GM12874 (cell line): ENCODE measurements around the gene NKPD1.

Experiments used
- TF ChIP-seq, protein P1 (sequence below): IDR thresholded peaks from 2 replicates; pipeline ENCODE4 v1.5.1; 2011; ENCODE audit warnings: low read depth, mild to moderate bottlenecking, control low read depth, low read length, moderate library complexity; ENCODE audit not compliant: insufficient read depth

Gene NKPD1

DNA sequence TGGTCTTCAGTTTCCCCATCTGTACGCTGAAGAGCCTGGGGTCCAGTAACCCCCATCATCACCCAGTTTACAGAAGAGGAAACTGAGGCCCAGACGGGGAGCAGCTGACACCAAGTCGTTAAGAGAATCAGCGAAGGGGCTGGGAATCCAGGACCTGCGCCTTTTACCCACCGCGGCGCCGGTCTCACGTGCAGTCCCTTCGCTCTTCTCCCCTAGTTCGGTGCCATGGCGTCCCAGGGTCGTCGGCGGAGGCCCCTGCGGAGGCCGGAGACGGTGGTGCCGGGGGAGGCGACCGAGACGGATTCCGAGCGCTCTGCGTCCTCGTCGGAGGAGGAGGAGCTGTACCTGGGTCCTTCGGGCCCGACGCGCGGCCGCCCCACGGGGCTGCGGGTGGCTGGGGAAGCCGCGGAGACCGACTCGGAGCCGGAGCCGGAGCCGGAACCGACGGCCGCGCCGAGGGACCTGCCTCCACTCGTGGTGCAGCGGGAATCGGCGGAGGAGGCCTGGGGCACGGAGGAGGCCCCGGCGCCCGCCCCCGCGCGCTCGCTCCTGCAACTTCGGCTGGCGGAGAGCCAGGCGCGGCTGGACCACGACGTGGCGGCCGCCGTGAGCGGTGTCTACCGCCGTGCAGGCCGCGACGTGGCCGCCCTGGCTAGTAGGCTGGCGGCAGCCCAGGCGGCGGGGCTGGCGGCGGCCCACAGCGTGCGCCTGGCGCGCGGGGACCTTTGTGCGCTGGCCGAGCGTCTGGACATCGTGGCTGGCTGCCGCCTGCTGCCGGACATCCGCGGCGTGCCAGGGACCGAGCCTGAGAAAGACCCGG lies 18.5 kb upstream of the NKPD1 start:
- TF ChIP-seq, protein P1, sequence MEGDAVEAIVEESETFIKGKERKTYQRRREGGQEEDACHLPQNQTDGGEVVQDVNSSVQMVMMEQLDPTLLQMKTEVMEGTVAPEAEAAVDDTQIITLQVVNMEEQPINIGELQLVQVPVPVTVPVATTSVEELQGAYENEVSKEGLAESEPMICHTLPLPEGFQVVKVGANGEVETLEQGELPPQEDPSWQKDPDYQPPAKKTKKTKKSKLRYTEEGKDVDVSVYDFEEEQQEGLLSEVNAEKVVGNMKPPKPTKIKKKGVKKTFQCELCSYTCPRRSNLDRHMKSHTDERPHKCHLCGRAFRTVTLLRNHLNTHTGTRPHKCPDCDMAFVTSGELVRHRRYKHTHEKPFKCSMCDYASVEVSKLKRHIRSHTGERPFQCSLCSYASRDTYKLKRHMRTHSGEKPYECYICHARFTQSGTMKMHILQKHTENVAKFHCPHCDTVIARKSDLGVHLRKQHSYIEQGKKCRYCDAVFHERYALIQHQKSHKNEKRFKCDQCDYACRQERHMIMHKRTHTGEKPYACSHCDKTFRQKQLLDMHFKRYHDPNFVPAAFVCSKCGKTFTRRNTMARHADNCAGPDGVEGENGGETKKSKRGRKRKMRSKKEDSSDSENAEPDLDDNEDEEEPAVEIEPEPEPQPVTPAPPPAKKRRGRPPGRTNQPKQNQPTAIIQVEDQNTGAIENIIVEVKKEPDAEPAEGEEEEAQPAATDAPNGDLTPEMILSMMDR = no peak

DNA sequence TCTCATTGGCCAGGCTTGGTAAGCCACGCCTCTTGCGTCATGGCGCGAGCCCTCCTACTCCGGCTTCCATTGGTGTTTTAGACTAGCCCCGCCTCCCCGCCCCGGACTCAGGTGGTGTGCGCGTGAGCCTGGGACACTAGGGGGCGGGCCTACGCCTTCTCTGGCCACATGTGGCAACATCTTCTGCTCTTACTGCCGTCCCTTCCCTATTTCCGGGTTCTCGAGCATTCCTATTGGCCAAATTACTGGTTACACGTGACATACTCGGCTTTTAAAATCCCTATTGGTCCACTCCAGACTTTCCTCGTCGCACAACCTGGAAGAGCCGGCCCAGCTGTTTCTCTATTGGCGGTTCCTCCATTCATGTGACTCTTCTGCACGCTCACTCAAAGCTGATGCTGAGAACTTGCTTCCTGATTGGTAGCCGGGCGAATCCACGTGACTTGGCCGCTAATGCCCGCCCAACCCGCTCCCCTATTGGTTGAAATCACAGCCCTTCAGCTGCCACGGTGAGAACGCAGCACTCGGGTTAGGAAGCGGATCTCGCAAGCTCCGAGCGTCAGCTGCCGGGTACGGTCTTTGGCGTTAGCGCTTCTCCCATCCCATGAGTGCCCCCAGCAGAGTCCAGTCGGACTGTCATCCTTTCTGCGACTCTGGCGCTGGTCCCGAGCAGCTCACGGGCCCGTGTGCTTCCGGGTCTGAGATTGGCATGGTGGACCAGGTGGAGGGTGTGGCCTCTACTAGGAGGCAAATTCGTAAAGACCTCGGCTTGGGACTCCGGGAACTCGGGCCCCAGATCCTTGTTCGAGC lies 17.7 kb upstream of the NKPD1 start, which contains the start of gene BLOC1S3:
BLOC1S3 (plus strand) TSS at position 523 of the 810 bp plus-strand sequence. CDS start 513 bp downstream, outside the sequence.
- TF ChIP-seq, protein P1 = peak; percentile 41

DNA sequence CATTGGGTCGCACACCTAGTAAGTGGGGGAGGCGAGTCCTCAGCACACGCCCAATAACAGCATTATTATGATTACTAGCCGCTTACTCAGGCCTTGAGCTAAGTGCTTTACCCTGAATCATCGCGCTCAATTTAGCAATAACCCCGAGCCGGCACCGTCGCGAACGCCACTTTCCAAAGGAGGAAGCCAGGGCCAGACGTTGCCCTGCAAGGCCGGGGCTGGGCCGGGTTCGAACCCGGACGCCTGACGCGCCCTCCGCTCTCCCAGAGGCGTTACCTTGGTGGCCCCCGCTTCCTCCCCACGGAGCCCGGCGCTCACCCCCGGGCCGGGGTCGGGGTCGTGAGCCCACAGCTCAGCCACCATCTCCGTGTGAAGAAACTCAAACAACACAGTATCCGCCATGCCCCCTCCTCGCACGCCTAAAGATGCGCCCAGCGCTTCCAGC lies 17.1 kb upstream of the NKPD1 start, which contains the start of gene TRAPPC6A:
TRAPPC6A (minus strand) TSS at position 421 of the 445 bp plus-strand sequence; CDS start at position 402, 19 bp downstream.
- TF ChIP-seq, protein P1 = no peak

DNA sequence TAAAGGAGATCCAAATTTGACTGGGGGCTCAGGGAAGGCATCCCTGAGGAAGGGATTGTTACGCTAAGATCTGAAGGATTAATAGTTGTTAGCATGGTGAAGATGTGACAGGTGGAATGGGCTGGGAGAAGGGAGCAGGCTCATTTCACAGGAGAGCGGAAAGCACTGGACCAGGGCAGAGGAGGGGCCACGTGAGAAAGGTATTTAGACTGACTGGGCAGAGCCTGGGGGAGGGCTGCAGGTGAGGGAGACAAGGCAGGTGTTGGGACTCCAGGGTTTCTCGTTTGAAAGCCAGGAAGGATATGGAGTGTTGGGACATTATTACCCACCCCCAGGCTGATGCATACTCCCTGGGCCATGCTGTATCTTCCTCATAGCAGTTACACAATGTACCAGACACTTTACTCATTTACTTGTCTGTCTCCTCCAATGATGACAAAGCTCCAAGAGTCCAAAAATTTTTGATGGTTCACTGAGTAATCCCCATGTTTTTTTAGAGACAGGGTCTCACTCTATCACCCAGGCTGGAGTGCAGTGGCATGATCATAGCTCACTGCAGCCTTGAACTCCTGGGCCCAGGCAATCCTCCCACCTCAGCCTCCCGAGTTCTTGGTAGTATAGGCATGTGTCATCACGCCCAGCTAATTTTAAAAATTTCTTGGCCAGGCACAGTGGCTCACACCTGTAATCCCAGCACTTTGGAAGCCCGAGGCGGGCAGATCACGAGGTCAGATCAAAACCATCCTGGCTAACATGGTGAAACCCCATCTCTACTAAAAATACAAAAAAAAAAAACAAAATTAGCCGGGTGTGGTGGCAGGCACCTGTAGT lies 14.9 kb upstream of the NKPD1 start:
- TF ChIP-seq, protein P1 = no peak

DNA sequence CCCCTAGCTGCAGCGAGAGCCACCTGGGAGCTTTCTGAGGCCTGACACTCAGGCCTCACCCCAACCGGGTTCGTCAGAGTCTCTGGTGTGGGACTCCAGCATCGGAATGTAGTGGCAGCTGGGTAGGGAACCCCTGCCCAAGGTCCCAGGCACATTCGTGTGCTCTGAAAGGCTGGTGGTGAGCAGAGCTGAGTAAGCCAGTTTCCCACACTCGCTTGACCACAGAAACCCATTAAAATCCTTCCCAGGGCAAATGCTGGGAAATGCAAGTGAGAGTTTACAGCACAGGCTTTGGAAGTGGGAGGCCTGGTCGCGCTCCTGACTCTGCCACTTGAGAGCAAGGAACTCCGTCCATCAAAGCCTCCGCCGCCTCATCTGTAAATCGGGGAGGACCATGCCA lies 13.0 kb upstream of the NKPD1 start:
- TF ChIP-seq, protein P1 = no peak

DNA sequence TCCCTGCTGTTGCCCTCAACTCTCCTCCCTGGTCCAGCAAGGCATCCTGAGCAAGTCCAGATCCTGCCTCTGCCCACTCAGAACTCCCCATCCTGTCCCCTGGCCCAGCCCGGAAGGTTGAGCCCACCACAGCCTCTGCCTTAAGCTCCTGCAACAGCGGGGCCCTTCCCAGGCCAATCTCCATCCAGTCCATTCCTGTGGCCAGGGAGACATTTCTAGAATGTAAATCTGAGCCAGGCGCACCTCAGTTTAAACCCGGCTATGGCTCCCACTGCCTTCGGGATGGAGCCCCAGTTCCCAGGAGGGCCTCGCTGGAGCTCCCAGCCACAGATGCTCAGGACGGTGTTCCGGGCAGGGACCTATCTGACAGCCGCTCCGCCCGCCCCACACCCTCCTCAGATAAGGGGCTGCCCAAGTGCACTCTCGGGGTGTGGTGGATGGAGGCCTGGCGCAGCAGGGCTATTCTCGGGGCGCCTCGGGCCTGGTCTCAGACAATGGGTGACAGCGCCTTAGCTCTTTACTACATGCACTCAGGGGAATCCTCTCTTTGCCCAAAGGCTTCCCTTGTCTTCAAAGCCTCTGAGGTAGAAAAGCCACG lies 11.9 kb upstream of the NKPD1 start:
- TF ChIP-seq, protein P1 = no peak
